Kidney epithelial cell (primary cell): ENCODE data around the gene TK1. TPM values are rescaled to one million over a fixed set of nuclear protein-coding genes. Genes with fewer than 3 reads are reported as not detected.
A peak's percentile ranks its signal among the peaks of the same experiment; 100 is the strongest.
"Not testable (repeated sequence)": the region's sequence is repeated elsewhere in the genome, so short reads cannot be mapped to it uniquely, and the experiment has no call there.

ENCODE experiments used
- DNase-seq: peaks from one replicate; pipeline ENCODE4 v3.0.0-alpha.2; 2010; ENCODE audit warnings: low read depth
- H3K27me3 ChIP-seq: 2 replicates; pipeline ENCODE4 v1.6.0; 2011; ENCODE audit warnings: low read length; ENCODE audit not compliant: control insufficient read depth, insufficient read depth
- H3K36me3 ChIP-seq: 2 replicates; pipeline ENCODE4 v1.5.1; 2011; ENCODE audit warnings: low read length; ENCODE audit not compliant: control insufficient read depth, insufficient read depth
- H3K4me3 ChIP-seq: 2 replicates; pipeline ENCODE4 v1.5.1; 2011; ENCODE audit warnings: low read depth, mild to moderate bottlenecking, control low read depth, low read length
- CTCF ChIP-seq: IDR thresholded peaks from 2 replicates; pipeline ENCODE4 v1.5.1; 2011; ENCODE audit warnings: mild to moderate bottlenecking, moderate library complexity, low read length, control low read depth, inconsistent platforms; ENCODE audit not compliant: insufficient read depth, poor library complexity, severe bottlenecking
- total RNA-seq: library from RNA; depleted of rRNA; stranded (reverse); fragments of >200 nt; gene quantifications from 2 replicates; pipeline ENCODE4 v1.2.3, GENCODE V29; 2015

Gene TK1
- total RNA-seq, 1 donor from 2014 or later = 15.0 TPM

- no peaks in the 10 kb centered on the region for H3K36me3 ChIP-seq
- H3K27me3 ChIP-seq = no peaks in the 10 kb centered on the region
- no peak for TF ChIP-seq CTCF
- H3K4me3 ChIP-seq = no peak overlapping the region
- no peak for DNase-seq
These were observed 45.3 kb downstream of the TK1 start for GRCh38 chr17:78141437-78142118.

- Histone ChIP-seq H3K36me3 (no peaks in the 10 kb centered on the region), H3K4me3 (no peak overlapping the region), H3K27me3 (peaks cover 2% of the 10 kb centered on the region)
- no peak for TF ChIP-seq CTCF
- no peak for DNase-seq
These were observed 46.4 kb downstream of the TK1 start for GRCh38 chr17:78140169-78141051.

- H3K27me3 ChIP-seq, H3K4me3 ChIP-seq, H3K36me3 ChIP-seq, DNase-seq: not testable (repeated sequence)
These were observed 47.0 kb downstream of the TK1 start for GRCh38 chr17:78139861-78140168.

GRCh38 chr17:78138204-78139060 lies 48.4 kb downstream of the TK1 start:
- Histone ChIP-seq H3K36me3 (no peaks in the 10 kb centered on the region), H3K4me3 (no peak overlapping the region), H3K27me3 (peaks cover 7% of the 10 kb centered on the region)
- DNase-seq = no peak
- no peak for TF ChIP-seq CTCF

GRCh38 chr17:78137392-78138203 lies 49.3 kb downstream of the TK1 start:
- TF ChIP-seq CTCF = peak; percentile 35
- Histone ChIP-seq H3K4me3 (no peak overlapping the region), H3K36me3 (no peaks in the 10 kb centered on the region), H3K27me3 (peaks cover 11% of the 10 kb centered on the region)
- DNase-seq = no peak
